MCF 10A (cell line): ENCODE data around the gene KLHL41. TPM values are rescaled to one million over a fixed set of nuclear protein-coding genes. Genes with fewer than 3 reads are reported as not detected.
"Not testable (repeated sequence)": the region's sequence is repeated elsewhere in the genome, so short reads cannot be mapped to it uniquely, and the experiment has no call there.

Experiments used
- BruUV-seq: library from RNA; stranded (reverse); fragments of 400-500 nt; replicated peaks from 2 replicates; lab custom pipeline; 2021; lab: Mats Ljungman, UMichigan
- CTCF ChIA-PET: fragments of 300-600 bp; sonication (Branson Sonifier 250); formaldehyde crosslinking; extraction: SDS; loops from one replicate; lab custom pipeline; 2021; ENCODE audit warnings: antibody characterized with exemption, inconsistent platforms; lab: Yijun Ruan, JAX
- POLR2A ChIA-PET: fragments of 300-600, 350-650 bp; sonication (Branson Sonifier 250); formaldehyde crosslinking; extraction: SDS; loops from one replicate; lab custom pipeline; 2020; ENCODE audit warnings: antibody characterized with exemption, inconsistent platforms; lab: Yijun Ruan, JAX
- DNase-seq: peaks from one replicate; pipeline ENCODE4 v3.0.0-alpha.2; 2018; ENCODE audit not compliant: unreplicated experiment
- H3K27ac Mint-ChIP-seq: one replicate; pipeline ENCODE4 v1.8.0; 2022; ENCODE audit warnings: mild to moderate bottlenecking, low read depth, mixed read lengths; ENCODE audit not compliant: unreplicated experiment
- H3K27me3 Mint-ChIP-seq: one replicate; pipeline ENCODE4 v1.8.0; 2022; ENCODE audit warnings: mixed read lengths; ENCODE audit not compliant: insufficient read depth, unreplicated experiment
- H3K36me3 Mint-ChIP-seq: one replicate; pipeline ENCODE4 v1.8.0; 2022; ENCODE audit warnings: mild to moderate bottlenecking, moderate library complexity, mixed read lengths; ENCODE audit not compliant: insufficient read depth, unreplicated experiment
- H3K4me1 Mint-ChIP-seq: one replicate; pipeline ENCODE4 v1.8.0; 2022; ENCODE audit warnings: mixed read lengths; ENCODE audit not compliant: insufficient read depth, unreplicated experiment
- H3K4me3 Mint-ChIP-seq: one replicate; pipeline ENCODE4 v1.8.0; 2022; ENCODE audit warnings: mild to moderate bottlenecking, moderate library complexity, mixed read lengths; ENCODE audit not compliant: unreplicated experiment
- H3K9me3 Mint-ChIP-seq: one replicate; pipeline ENCODE4 v1.8.0; 2022; ENCODE audit warnings: mixed read lengths; ENCODE audit not compliant: unreplicated experiment
- CTCF ChIP-seq: fragments of 200-600 bp; IDR thresholded peaks from one replicate; pipeline ENCODE4 v1.8.0; 2022; ENCODE audit warnings: antibody characterized with exemption, mild to moderate bottlenecking; ENCODE audit not compliant: unreplicated experiment
- intact Hi-C: fragments of 100-400 bp; cut with micrococcal nuclease; formaldehyde crosslinking; loops from 2 replicates; pipeline ENCODE4 v1.14.1; 2022
- total RNA-seq: library from RNA; stranded (reverse); gene quantifications from 2 replicates; pipeline ENCODE4 v1.2.3, GENCODE V29; 2022

KLHL41 gene
- total RNA-seq, 1 experiment from 2014 or later = 0.35 TPM

DNA sequence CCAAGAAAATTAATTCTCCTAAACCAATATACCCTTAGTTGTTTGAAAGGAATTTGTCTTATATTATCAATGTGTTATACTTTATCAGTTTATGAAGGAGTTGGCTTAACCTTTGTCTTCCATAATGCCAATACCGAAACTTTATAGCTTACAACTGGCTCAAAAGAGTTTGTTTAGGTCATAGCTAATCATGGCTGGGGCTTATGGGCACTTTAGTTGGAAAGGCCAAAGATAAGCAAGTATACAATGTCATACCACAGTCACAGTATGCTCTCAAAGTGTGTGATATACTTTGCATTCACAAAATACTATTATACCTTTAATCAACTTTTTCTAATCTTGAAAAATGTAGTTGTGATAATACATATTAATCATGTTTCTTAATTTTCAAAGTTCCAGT is 2.3 kb downstream of the KLHL41 start:
- peaks cover 19% of the 10 kb centered on the region for H3K4me1 Mint-ChIP-seq
- H3K4me3 Mint-ChIP-seq = no peak overlapping the region
- intact Hi-C loops = no loop called here
- CTCF ChIA-PET = interaction anchor here (0.8 kb wide), 1 partner anchor 31 kb away, joined by 9 read pairs; no protein-coding TSS in a partner anchor
- no peaks in the 10 kb centered on the region for H3K9me3 Mint-ChIP-seq
- no peaks in the 10 kb centered on the region for H3K27me3 Mint-ChIP-seq
- POLR2A ChIA-PET = interaction anchor here (0.6 to 1.0 kb wide), 2 partner anchors 9 to 59 kb away, joined by 3 read pairs; no protein-coding TSS in a partner anchor
- no peak overlapping the region for H3K27ac Mint-ChIP-seq
- peaks cover 8% of the 10 kb centered on the region for H3K36me3 Mint-ChIP-seq
- DNase-seq = no peak
- TF ChIP-seq CTCF = no peak
- BruUV-seq = no TSS peak

- DNase-seq = no peak
- Mint-ChIP-seq H3K36me3 (peaks cover 8% of the 10 kb centered on the region), H3K27ac (no peak overlapping the region), H3K27me3 (no peaks in the 10 kb centered on the region), H3K4me1 (peaks cover 14% of the 10 kb centered on the region), H3K4me3 (no peak overlapping the region), H3K9me3 (no peaks in the 10 kb centered on the region)
- ChIA-PET CTCF (interaction anchor here (0.8 kb wide), 1 partner anchor 32 kb away, joined by 9 read pairs; no protein-coding TSS in a partner anchor), POLR2A (no interaction called here)
- intact Hi-C loops = no loop called here
- no TSS peak for BruUV-seq
- no peak for TF ChIP-seq CTCF
These were observed 3.0 kb downstream of the KLHL41 start for GRCh38 chr2:169512525-169512924.

DNA sequence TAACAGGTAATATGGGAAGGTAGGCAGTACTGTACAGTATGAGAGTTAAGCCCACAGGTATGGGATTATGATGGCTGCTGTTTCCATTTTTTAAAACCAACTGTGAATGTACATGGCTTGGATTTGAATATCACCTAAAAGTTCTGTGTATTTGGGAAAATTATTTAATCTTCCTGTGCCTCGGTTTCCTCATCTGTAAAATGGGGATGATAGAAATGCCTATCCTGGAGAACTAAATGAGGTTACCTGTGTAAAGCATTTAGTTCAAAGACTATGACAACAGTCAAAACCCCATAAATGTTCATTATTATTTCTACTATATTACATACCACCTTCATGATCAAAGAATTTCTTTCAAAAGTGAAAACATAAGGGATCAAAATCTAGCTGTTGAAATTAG is 3.6 kb downstream of the KLHL41 start:
- Mint-ChIP-seq H3K4me3 (no peak overlapping the region), H3K36me3 (peaks cover 8% of the 10 kb centered on the region), H3K27ac (no peak overlapping the region), H3K4me1 (peaks cover 9% of the 10 kb centered on the region), H3K27me3 (no peaks in the 10 kb centered on the region), H3K9me3 (no peaks in the 10 kb centered on the region)
- CTCF ChIA-PET = no interaction called here
- intact Hi-C loops = no loop called here
- no peak for TF ChIP-seq CTCF
- DNase-seq = no peak
- BruUV-seq = no TSS peak
- POLR2A ChIA-PET = interaction anchor here (1.5 kb wide), 1 partner anchor 10 kb away, joined by 3 read pairs; no protein-coding TSS in a partner anchor

GRCh38 chr2:169513926-169514325 is 4.4 kb downstream of the KLHL41 start:
- H3K4me3 Mint-ChIP-seq = no peak overlapping the region
- CTCF ChIA-PET = interaction anchor here (0.6 to 0.7 kb wide), 2 partner anchors 542 to 766 kb away, joined by 3 to 4 read pairs; no protein-coding TSS in a partner anchor
- H3K27me3 Mint-ChIP-seq = no peaks in the 10 kb centered on the region
- peaks cover 8% of the 10 kb centered on the region for H3K36me3 Mint-ChIP-seq
- intact Hi-C loops = no loop called here
- no peak for DNase-seq
- TF ChIP-seq CTCF = no peak
- no peak overlapping the region for H3K27ac Mint-ChIP-seq
- POLR2A ChIA-PET = interaction anchor here (1.5 kb wide), 1 partner anchor 10 kb away, joined by 3 read pairs; no protein-coding TSS in a partner anchor
- H3K4me1 Mint-ChIP-seq = peaks cover 8% of the 10 kb centered on the region
- H3K9me3 Mint-ChIP-seq = no peaks in the 10 kb centered on the region
- BruUV-seq = no TSS peak

GRCh38 chr2:169514758-169515157 is 5.3 kb downstream of the KLHL41 start:
- POLR2A ChIA-PET = interaction anchor here (1.5 kb wide), 1 partner anchor 9 kb away, joined by 3 read pairs; no protein-coding TSS in a partner anchor

DNA sequence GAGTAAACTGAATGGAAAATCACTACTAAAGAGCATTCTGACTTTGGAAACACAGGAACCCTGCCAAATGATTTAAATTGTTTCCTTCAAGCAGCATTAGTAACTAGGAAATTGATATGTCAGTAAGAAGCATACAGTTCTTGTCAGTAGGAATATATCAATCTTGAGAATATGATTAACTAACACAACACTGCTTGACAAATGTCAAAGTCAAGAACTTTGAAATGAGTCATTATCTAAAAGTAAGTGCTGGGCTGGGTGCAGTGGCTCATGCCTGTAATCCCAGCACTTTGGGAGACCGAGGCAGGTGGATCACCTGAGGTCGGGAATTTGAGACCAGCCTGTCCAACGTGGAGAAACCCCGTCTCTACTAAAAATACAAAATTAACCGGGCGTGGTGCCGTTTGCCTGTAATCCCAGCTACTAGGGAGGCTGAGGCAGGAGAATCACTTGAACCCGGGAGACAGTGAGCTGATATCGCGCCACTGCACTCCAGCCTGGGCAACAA is 7.0 kb downstream of the KLHL41 start:
- POLR2A ChIA-PET = interaction anchor here (0.6 kb wide), 1 partner anchor 1617 kb away, joined by 3 read pairs; no protein-coding TSS in a partner anchor
- H3K4me1 Mint-ChIP-seq, intact Hi-C loops, H3K9me3 Mint-ChIP-seq, H3K4me3 Mint-ChIP-seq, CTCF ChIA-PET, H3K27me3 Mint-ChIP-seq, BruUV-seq, DNase-seq, H3K27ac Mint-ChIP-seq: not testable (repeated sequence)
- peaks cover 11% of the 10 kb centered on the region for H3K36me3 Mint-ChIP-seq

More at GRCh38 chr2:169514758-169515157, 5.3 kb downstream of the KLHL41 start:
- H3K27ac Mint-ChIP-seq, H3K4me1 Mint-ChIP-seq, CTCF ChIA-PET, intact Hi-C loops, BruUV-seq, H3K36me3 Mint-ChIP-seq, DNase-seq, H3K4me3 Mint-ChIP-seq, H3K9me3 Mint-ChIP-seq, H3K27me3 Mint-ChIP-seq: not testable (repeated sequence)
